Sigmoid colon (tissue), 7 donors: ENCODE data around the gene ITK. TPM values are rescaled to one million over a fixed set of nuclear protein-coding genes. Genes with fewer than 3 reads are reported as not detected.

Source experiments
- DNase-seq: peaks from one replicate; pipeline ENCODE4 v3.0.0-alpha.2; 2019
- H3K27ac ChIP-seq, 4 donors: fragments of 200-600 bp; sonication (generic); one replicate each; pipeline ENCODE4 v1.5.1; 2016 to 2019; ENCODE audit warnings: mild to moderate bottlenecking in 1 of 4
- H3K27me3 ChIP-seq, 3 donors: fragments of 200-600 bp; sonication (generic); one replicate each; pipeline ENCODE4 v1.5.1; 2019; ENCODE audit warnings: mild to moderate bottlenecking in 1 of 3
- H3K36me3 ChIP-seq, 4 donors: fragments of 200-600 bp; sonication (generic); one replicate each; pipeline ENCODE4 v1.5.1; 2016 to 2019
- H3K4me1 ChIP-seq, 4 donors: fragments of 200-600 bp; sonication (generic); one replicate each; pipeline ENCODE4 v1.5.1; 2017 to 2019
- H3K4me3 ChIP-seq, 4 donors: fragments of 200-600 bp; sonication (generic); one replicate each; pipeline ENCODE4 v1.5.1; 2017 to 2019; ENCODE audit warnings: mild to moderate bottlenecking in 2 of 4, moderate library complexity in 1 of 4
- H3K9me3 ChIP-seq, 4 donors: fragments of 200-600 bp in 3 of 4; sonication (generic) in 3 of 4; one replicate each; pipeline versions ENCODE4 v1.5.1 to v1.6.1; 2013 to 2019
- EP300 ChIP-seq, 4 donors: sonication (generic); formaldehyde crosslinking; IDR thresholded peaks; one replicate each; pipeline ENCODE4 v1.6.1; 2017; ENCODE audit warnings: antibody characterized with exemption in 4 of 4
- POLR2A ChIP-seq, 2 donors: fragments of 450-650 bp; IDR thresholded peaks; one replicate each; pipeline ENCODE4 v1.6.1; 2016; ENCODE audit warnings: antibody characterized with exemption in 2 of 2, mild to moderate bottlenecking in 2 of 2, moderate library complexity in 2 of 2
- POLR2AphosphoS5 ChIP-seq, 4 donors: sonication (generic); formaldehyde crosslinking; IDR thresholded peaks; one replicate each; pipeline ENCODE4 v1.6.1; 2017; ENCODE audit warnings: antibody characterized with exemption in 4 of 4
- WGBS, 2 donors: extraction: QIAGEN DNeasy Blood & Tissue Kit; methylation state at CpG; one replicate each; pipeline ENCODE4 v1.1.7; 2013; 5-methylcytosine and 5-hydroxymethylcytosine counted together
- intact Hi-C: fragments of 100-400 bp; cut with DNase I; formaldehyde crosslinking; loops from one replicate; pipeline ENCODE4 v1.15.1; 2023
- polyA plus RNA-seq, 3 donors: library from polyadenylated mRNA; stranded (reverse); fragments of 200-250 nt; gene quantifications; one replicate each; pipeline ENCODE4 v1.2.3, GENCODE V29; 2013
- total RNA-seq, 4 donors: library from RNA; depleted of rRNA; stranded (reverse); fragments of >200 nt; gene quantifications; one replicate each; pipeline ENCODE4 v1.1.0, GENCODE V29; 2016
- TF ChIP-seq, protein P1 (sequence below), 4 experiments: fragments of 450-650 bp in 3 of 4; fragments of 200-600 bp in 1 of 4; IDR thresholded peaks; one replicate each; pipeline ENCODE4 v1.5.1; 2016 to 2019; ENCODE audit warnings: antibody characterized with exemption in 4 of 4, mild to moderate bottlenecking in 3 of 4, moderate library complexity in 2 of 4
- donor health status: healthy with polysubstance abuse.
- donor health status: Bipolar disorder and iron deficiency.
- donor health status: healthy.

The ITK gene
- total and polyA plus RNA-seq, 7 donors: 0.60 to 15.1 (median 1.5) TPM

DNA sequence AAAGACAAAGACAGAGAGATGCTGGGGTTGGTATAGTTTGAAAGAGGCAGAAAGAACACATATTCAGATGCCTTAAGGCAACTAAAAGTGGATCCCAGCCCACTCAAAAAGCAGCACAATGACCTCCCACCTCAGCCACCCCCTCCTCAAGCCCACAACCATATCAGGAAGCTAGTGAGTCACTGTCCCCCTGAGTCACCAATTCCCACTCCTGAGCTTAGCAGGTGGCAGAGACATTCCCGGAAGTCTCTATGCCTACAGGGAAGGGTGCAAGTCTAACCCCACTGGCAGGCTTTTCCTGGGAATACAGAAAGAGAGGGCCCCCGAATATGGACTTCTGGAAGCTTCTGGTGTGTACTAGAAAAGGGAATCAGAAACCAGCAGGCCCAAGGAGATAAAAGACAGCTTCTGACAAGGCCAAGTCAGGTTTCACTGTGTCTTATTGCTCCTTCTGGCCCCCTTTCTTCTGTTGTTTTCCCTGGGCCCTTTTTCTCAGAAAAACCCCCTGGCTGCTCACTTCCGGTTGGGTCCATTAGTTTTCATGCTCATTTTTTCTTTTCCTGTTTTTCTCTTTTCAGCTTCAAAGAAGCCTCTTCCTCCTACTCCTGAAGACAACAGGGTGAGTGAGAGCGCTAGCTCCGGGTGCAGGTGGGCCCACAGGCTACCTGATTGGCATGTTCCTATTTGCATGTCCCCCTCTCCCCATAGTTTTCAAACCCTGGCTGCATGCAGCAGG is 36.8 kb downstream of the ITK start:
- H3K4me3 ChIP-seq: no peak overlapping the region
- intact Hi-C loops: no loop called here
- no peaks in the 10 kb centered on the region for H3K9me3 ChIP-seq
- no peaks in the 10 kb centered on the region for H3K27me3 ChIP-seq
- WGBS, 2 donors: 34 to 66% methylated on average over 5 of the region's 5 CpGs
- H3K4me1 ChIP-seq: no peaks in the 10 kb centered on the region
- no peak for DNase-seq
- TF ChIP-seq, protein P1, sequence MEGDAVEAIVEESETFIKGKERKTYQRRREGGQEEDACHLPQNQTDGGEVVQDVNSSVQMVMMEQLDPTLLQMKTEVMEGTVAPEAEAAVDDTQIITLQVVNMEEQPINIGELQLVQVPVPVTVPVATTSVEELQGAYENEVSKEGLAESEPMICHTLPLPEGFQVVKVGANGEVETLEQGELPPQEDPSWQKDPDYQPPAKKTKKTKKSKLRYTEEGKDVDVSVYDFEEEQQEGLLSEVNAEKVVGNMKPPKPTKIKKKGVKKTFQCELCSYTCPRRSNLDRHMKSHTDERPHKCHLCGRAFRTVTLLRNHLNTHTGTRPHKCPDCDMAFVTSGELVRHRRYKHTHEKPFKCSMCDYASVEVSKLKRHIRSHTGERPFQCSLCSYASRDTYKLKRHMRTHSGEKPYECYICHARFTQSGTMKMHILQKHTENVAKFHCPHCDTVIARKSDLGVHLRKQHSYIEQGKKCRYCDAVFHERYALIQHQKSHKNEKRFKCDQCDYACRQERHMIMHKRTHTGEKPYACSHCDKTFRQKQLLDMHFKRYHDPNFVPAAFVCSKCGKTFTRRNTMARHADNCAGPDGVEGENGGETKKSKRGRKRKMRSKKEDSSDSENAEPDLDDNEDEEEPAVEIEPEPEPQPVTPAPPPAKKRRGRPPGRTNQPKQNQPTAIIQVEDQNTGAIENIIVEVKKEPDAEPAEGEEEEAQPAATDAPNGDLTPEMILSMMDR (IDR thresholded peaks at IDR 0.05): no peak
- TF ChIP-seq EP300 (IDR thresholded peaks at IDR 0.05) (no peak), POLR2AphosphoS5 (IDR thresholded peaks at IDR 0.05) (no peak), POLR2A (IDR thresholded peaks at IDR 0.05) (no peak)
- H3K27ac ChIP-seq: no peak overlapping the region
- no peaks in the 10 kb centered on the region for H3K36me3 ChIP-seq

DNA sequence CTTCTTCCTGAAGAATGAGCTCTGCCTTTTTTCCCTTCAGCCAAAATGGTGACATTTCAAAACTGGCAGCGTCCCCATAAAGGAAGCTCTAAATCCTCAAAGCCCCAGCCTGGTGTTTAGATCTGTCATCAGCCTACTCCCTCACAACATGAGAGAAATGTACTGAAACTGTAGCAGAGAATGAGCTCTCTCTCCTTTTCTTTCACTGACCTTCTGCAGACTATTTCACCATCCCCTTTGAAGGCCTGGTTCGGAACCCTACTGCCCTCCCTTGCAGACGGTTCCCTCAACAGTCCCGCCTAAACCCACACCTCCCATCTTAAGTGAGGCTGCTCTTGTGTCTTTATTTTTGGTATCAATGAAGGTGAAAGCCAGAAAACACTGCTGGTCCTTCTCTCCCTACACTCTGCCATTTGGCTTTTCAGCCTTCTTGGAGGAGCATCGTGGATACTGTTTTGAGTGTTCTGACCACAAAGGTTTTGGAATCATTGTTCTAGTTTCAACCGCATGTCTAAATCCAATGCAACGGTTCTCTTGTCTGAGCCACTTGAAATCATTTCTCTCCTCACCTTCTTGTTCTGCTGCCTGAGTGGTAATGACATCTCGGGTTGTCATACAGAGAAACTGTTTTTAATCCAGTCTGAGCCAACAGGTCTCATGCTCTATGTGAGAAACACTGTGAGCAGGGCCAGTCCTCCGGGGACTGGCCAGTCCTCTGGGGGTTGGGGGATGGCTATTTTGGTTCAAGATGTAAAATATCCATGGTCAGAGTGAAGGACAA is 39.0 kb downstream of the ITK start:
- H3K4me1 ChIP-seq: no peaks in the 10 kb centered on the region
- no peaks in the 10 kb centered on the region for H3K9me3 ChIP-seq
- no peak overlapping the region for H3K27ac ChIP-seq
- DNase-seq: no peak
- 67 to 84% methylated on average over 9 of the region's 9 CpGs for WGBS, 2 donors
- no peaks in the 10 kb centered on the region for H3K27me3 ChIP-seq
- intact Hi-C loops: no loop called here
- H3K36me3 ChIP-seq: no peaks in the 10 kb centered on the region
- H3K4me3 ChIP-seq: no peak overlapping the region
- TF ChIP-seq, protein P1 (IDR thresholded peaks at IDR 0.05): no peak
- TF ChIP-seq POLR2AphosphoS5 (IDR thresholded peaks at IDR 0.05) (no peak), EP300 (IDR thresholded peaks at IDR 0.05) (no peak), POLR2A (IDR thresholded peaks at IDR 0.05) (no peak)

GRCh38 chr5:157221959-157222358 is 41.3 kb downstream of the ITK start:
- 76 to 90% methylated on average over 5 of the region's 5 CpGs for WGBS, 2 donors

GRCh38 chr5:157222506-157223230 is 42.0 kb downstream of the ITK start:
- TF ChIP-seq POLR2AphosphoS5 (IDR thresholded peaks at IDR 0.05): no peak
- no peak for TF ChIP-seq EP300 (IDR thresholded peaks at IDR 0.05)
- no peak for TF ChIP-seq POLR2A (IDR thresholded peaks at IDR 0.05)
- TF ChIP-seq, protein P1 (IDR thresholded peaks at IDR 0.05): no peak
- intact Hi-C loops: no loop called here
- no peak overlapping the region for H3K27ac ChIP-seq
- H3K27me3 ChIP-seq: no peaks in the 10 kb centered on the region
- DNase-seq: no peak
- no peaks in the 10 kb centered on the region for H3K4me1 ChIP-seq
- 71 to 80% methylated on average over 10 of the region's 10 CpGs for WGBS, 2 donors
- H3K36me3 ChIP-seq: no peaks in the 10 kb centered on the region
- H3K4me3 ChIP-seq: no peak overlapping the region
- no peaks in the 10 kb centered on the region for H3K9me3 ChIP-seq

More at GRCh38 chr5:157221959-157222358, 41.3 kb downstream of the ITK start:
- H3K4me1 ChIP-seq: no peaks in the 10 kb centered on the region
- H3K27ac ChIP-seq: no peak overlapping the region
- intact Hi-C loops: no loop called here
- DNase-seq: no peak
- H3K27me3 ChIP-seq: no peaks in the 10 kb centered on the region
- no peaks in the 10 kb centered on the region for H3K36me3 ChIP-seq
- TF ChIP-seq, protein P1 (IDR thresholded peaks at IDR 0.05): no peak
- TF ChIP-seq POLR2AphosphoS5 (IDR thresholded peaks at IDR 0.05): no peak
- no peak for TF ChIP-seq EP300 (IDR thresholded peaks at IDR 0.05)
- TF ChIP-seq POLR2A (IDR thresholded peaks at IDR 0.05): no peak
- H3K9me3 ChIP-seq: no peaks in the 10 kb centered on the region
- no peak overlapping the region for H3K4me3 ChIP-seq
